Mesenchymal stem cell (in vitro differentiated cells and primary cell): ENCODE measurements around the gene CEACAM20. TPM values are rescaled to one million over a fixed set of nuclear protein-coding genes. Genes with fewer than 3 reads are reported as not detected.

Experiments used
- DNase-seq: peaks from one replicate; pipeline ENCODE4 v3.0.0-alpha.2; 2013
- H2AFZ ChIP-seq: one replicate; pipeline ENCODE4 v1.6.1; 2013; ENCODE audit warnings: low read depth, mild to moderate bottlenecking, control low read depth, inconsistent platforms, low read length, moderate library complexity
- H2AK5ac ChIP-seq: 2 replicates; pipeline ENCODE4 v1.6.1; 2013; ENCODE audit warnings: low read length, moderate library complexity, mild to moderate bottlenecking, inconsistent platforms; ENCODE audit not compliant: severe bottlenecking
- H2BK120ac ChIP-seq: one replicate; pipeline ENCODE4 v1.6.1; 2013; ENCODE audit warnings: low read depth, mild to moderate bottlenecking, inconsistent platforms, low read length, moderate library complexity
- H2BK12ac ChIP-seq, 2 experiments: one replicate each; pipeline ENCODE4 v1.6.1; 2013; ENCODE audit warnings: inconsistent platforms in 2 of 2, low read length in 2 of 2, mild to moderate bottlenecking in 2 of 2, moderate library complexity in 2 of 2, control low read depth in 1 of 2
- H2BK15ac ChIP-seq: one replicate; pipeline ENCODE4 v1.6.1; 2013; ENCODE audit warnings: mild to moderate bottlenecking, low read depth, inconsistent platforms; ENCODE audit not compliant: poor library complexity, severe bottlenecking
- H2BK5ac ChIP-seq: 2 replicates; pipeline ENCODE4 v1.6.1; 2013; ENCODE audit warnings: low read depth, mild to moderate bottlenecking, low read length, control low read depth, inconsistent platforms; ENCODE audit not compliant: poor library complexity, severe bottlenecking
- H3K14ac ChIP-seq, 2 experiments: one replicate each; pipeline ENCODE4 v1.6.1; 2013; ENCODE audit warnings: inconsistent platforms in 2 of 2, low read length in 2 of 2, control low read depth in 1 of 2, mild to moderate bottlenecking in 1 of 2, moderate library complexity in 1 of 2
- H3K18ac ChIP-seq, 2 experiments: one replicate each; pipeline ENCODE4 v1.6.1; 2013; ENCODE audit warnings: inconsistent platforms in 2 of 2, low read length in 2 of 2, control low read depth in 1 of 2, low read depth in 1 of 2, mild to moderate bottlenecking in 1 of 2
- H3K23ac ChIP-seq, 2 experiments: one replicate each; pipeline ENCODE4 v1.6.1; 2013; ENCODE audit warnings: inconsistent platforms in 2 of 2, low read length in 2 of 2, mild to moderate bottlenecking in 2 of 2, moderate library complexity in 2 of 2, control low read depth in 1 of 2
- H3K27ac ChIP-seq: 2 replicates; pipeline ENCODE4 v1.5.1; 2013; ENCODE audit warnings: mild to moderate bottlenecking, moderate library complexity, low read length, control low read depth, inconsistent platforms; ENCODE audit not compliant: poor library complexity, severe bottlenecking
- H3K27me3 ChIP-seq, 2 experiments: 2 replicates each; pipeline versions ENCODE4 v1.6.1 to v1.7.0; 2013; ENCODE audit warnings: low read length in 2 of 2, mild to moderate bottlenecking in 2 of 2, moderate library complexity in 2 of 2, control low read depth in 1 of 2, inconsistent platforms in 1 of 2; ENCODE audit not compliant: control insufficient read depth in 1 of 2, insufficient read depth in 1 of 2
- H3K36me3 ChIP-seq, 2 experiments: 2 replicates each; pipeline versions ENCODE4 v1.6.1 to v1.7.0; 2013; ENCODE audit warnings: low read length in 2 of 2, control low read depth in 1 of 2, inconsistent platforms in 1 of 2, low read depth in 1 of 2, mild to moderate bottlenecking in 1 of 2; ENCODE audit not compliant: insufficient read depth in 2 of 2, control insufficient read depth in 1 of 2
- H3K4ac ChIP-seq, 2 experiments: one replicate each; pipeline ENCODE4 v1.6.1; 2013; ENCODE audit warnings: inconsistent platforms in 2 of 2, low read length in 2 of 2, mild to moderate bottlenecking in 2 of 2, moderate library complexity in 2 of 2, control low read depth in 1 of 2, low read depth in 1 of 2
- H3K4me1 ChIP-seq: 2 replicates; pipeline ENCODE4 v1.6.1; 2013; ENCODE audit warnings: low read depth, low read length, control low read depth; ENCODE audit not compliant: control insufficient read depth, insufficient read depth
- H3K4me2 ChIP-seq: 2 replicates; pipeline ENCODE4 v1.6.1; 2013; ENCODE audit warnings: low read length, mild to moderate bottlenecking, inconsistent platforms; ENCODE audit not compliant: poor library complexity, severe bottlenecking
- H3K4me3 ChIP-seq, 2 experiments: 2 replicates each; pipeline versions ENCODE4 v1.5.1 to v1.7.0; 2013; ENCODE audit warnings: low read length in 2 of 2, mild to moderate bottlenecking in 2 of 2, control low read depth in 1 of 2, low read depth in 1 of 2; ENCODE audit not compliant: insufficient read depth in 1 of 2
- H3K79me1 ChIP-seq: replicated peaks from 2 replicates; pipeline ENCODE4 v1.6.1; 2013; ENCODE audit warnings: mild to moderate bottlenecking, control low read depth, low read length, inconsistent platforms; ENCODE audit not compliant: poor library complexity, severe bottlenecking
- H3K9ac ChIP-seq: 2 replicates; pipeline ENCODE4 v1.7.0; 2013; ENCODE audit warnings: mild to moderate bottlenecking, low read length, moderate library complexity
- H3K9me3 ChIP-seq: 2 replicates; pipeline ENCODE4 v1.7.0; 2013; ENCODE audit warnings: mild to moderate bottlenecking, low read length; ENCODE audit not compliant: control insufficient read depth
- H4K8ac ChIP-seq: one replicate; pipeline ENCODE4 v1.6.1; 2013; ENCODE audit warnings: inconsistent platforms, mild to moderate bottlenecking, low read length, moderate library complexity
- H4K91ac ChIP-seq: one replicate; pipeline ENCODE4 v1.6.1; 2013; ENCODE audit warnings: mild to moderate bottlenecking, low read length, inconsistent platforms
- WGBS: methylation state at CpG from one replicate; pipeline ENCODE4 v1.1.7; 2013; ENCODE audit warnings: mixed read lengths; 5-methylcytosine and 5-hydroxymethylcytosine counted together
- polyA plus RNA-seq, 2 experiments: library from polyadenylated mRNA; stranded (reverse); fragments of 200-250 nt; gene quantifications; one replicate each; pipeline ENCODE4 v1.2.3, GENCODE V29; 2013

Gene CEACAM20
- polyA plus RNA-seq (2013, experiment 1 of 2) = not detected
- polyA plus RNA-seq (2013, experiment 2 of 2) = not detected

DNA sequence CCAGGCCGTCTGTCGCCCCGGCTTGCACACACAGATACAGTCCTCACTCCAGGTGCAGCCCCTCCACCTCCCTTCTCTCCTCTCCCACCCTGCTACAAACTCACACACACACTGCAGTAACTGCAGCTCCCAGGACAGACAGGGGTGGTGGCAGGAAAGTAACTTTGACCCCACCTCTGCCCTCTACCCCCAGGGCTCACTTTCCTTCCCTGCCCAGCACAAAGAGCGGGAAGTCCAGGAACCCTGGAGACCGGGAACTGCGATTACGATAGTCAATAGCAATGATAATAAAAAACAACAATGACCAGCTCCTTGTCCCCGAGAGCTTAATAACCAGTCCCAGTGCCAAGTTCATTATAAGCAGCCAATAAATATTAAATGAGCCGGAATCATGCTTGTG is at the start of gene CEACAM20:
TSS of gene CEACAM20 (minus strand) at position 140 of the 400 bp plus-strand sequence. CDS start 166 bp downstream, outside the sequence.
- Histone ChIP-seq H4K91ac (no peak within 1 kb of the TSS), H2BK120ac (no peak within 1 kb of the TSS), H3K36me3 (no peaks in the 10 kb centered on the region), H3K4me1 (no peaks in the 10 kb centered on the region), H3K4me2 (no peak within 1 kb of the TSS), H3K9me3 (no peaks in the 10 kb centered on the region), H3K27ac (no peak within 1 kb of the TSS), H2AFZ (no peak within 1 kb of the TSS), H2BK12ac (no peak within 1 kb of the TSS), H2AK5ac (no peak within 1 kb of the TSS), H3K4me3 (no peak within 1 kb of the TSS), H4K8ac (no peak within 1 kb of the TSS), H3K23ac (no peak within 1 kb of the TSS), H3K79me1 (no peaks in the 10 kb centered on the region), H3K27me3 (peaks cover under 1 to 17% of the 10 kb centered on the region in 2 experiments), H3K18ac (no peak within 1 kb of the TSS), H2BK15ac (no peak within 1 kb of the TSS), H3K9ac (no peak within 1 kb of the TSS), H3K14ac (no peak within 1 kb of the TSS), H2BK5ac (no peak within 1 kb of the TSS), H3K4ac (no peak within 1 kb of the TSS)
- WGBS = 90% methylated on average over 9 of the region's 9 CpGs
- DNase-seq = no peak

DNA sequence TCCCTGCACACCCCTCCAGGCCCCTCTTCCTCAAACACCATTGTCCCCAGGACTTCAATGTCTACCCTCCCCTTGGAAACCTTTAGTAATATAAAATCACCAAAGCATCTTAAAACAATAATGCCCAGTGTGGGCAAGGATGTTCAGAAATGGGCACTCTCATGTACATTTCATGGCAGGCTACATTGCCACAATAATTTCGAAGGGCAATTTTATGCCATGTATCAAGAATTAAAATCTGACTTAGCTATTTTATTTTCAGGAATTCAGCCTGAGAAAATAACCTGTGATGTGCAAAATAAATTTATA is 48.0 kb upstream of the CEACAM20 start:
- Histone ChIP-seq H2AFZ (no peak overlapping the region), H2BK120ac (no peak overlapping the region), H3K14ac (no peak overlapping the region), H3K4ac (no peak overlapping the region), H4K91ac (no peak overlapping the region), H2BK15ac (no peak overlapping the region), H3K23ac (no peak overlapping the region), H2AK5ac (no peak overlapping the region), H4K8ac (no peak overlapping the region), H3K4me2 (no peak overlapping the region), H3K79me1 (no peaks in the 10 kb centered on the region), H3K36me3 (no peaks in the 10 kb centered on the region), H3K18ac (no peak overlapping the region), H2BK5ac (no peak overlapping the region), H3K27me3 (peaks cover 0 to 34% of the 10 kb centered on the region in 2 experiments), H3K9ac (no peak overlapping the region), H3K4me1 (no peaks in the 10 kb centered on the region), H2BK12ac (no peak overlapping the region), H3K9me3 (no peaks in the 10 kb centered on the region), H3K27ac (no peak overlapping the region), H3K4me3 (no peak overlapping the region)
- no peak for DNase-seq
- 44% methylated on average over 1 of the region's 1 CpG for WGBS

DNA sequence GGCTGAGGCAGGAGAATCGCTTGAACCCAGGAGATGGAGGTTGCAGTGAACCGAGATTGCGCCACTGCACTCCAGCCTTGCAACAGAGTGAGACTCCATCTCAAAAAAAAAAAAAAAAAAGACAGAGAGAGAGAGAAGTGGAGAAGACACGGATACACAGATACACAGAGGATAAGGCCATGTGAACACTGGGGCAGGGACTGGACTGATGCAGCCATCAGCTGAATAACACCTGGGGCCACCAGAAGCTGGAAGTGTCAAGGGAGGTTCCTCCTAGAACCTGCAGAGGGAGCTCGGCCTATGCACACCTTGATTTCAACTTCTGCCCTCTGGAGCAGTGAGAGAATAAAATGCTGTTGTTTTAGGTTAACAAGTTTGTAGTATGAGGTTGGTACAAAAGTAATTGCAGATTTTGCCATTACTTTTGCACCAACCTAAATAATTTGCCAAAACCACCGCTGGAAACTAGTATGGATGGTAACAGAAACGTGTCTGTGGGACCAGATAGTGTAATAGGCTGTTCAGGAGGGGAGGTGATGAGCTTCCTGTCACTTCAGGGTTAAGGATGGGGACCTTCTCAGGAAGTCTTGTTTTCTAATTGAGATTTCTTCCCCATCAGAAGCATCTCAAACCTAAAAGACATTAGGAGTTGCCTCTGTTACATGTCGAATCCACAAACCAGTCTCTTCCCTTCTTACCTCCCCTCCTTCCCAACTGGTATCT is 47.5 kb upstream of the CEACAM20 start:
- Histone ChIP-seq H2AK5ac (no peak overlapping the region), H4K91ac (no peak overlapping the region), H3K36me3 (no peaks in the 10 kb centered on the region), H3K9ac (no peak overlapping the region), H2BK5ac (no peak overlapping the region), H3K18ac (no peak overlapping the region), H3K27me3 (peaks cover 0 to 35% of the 10 kb centered on the region in 2 experiments), H3K27ac (no peak overlapping the region), H2AFZ (no peak overlapping the region), H3K4ac (no peak overlapping the region), H4K8ac (no peak overlapping the region), H2BK120ac (no peak overlapping the region), H3K9me3 (no peaks in the 10 kb centered on the region), H3K4me1 (peaks cover 1% of the 10 kb centered on the region), H3K4me3 (no peak overlapping the region), H2BK15ac (no peak overlapping the region), H3K79me1 (no peaks in the 10 kb centered on the region), H3K23ac (no peak overlapping the region), H3K14ac (no peak overlapping the region), H3K4me2 (no peak overlapping the region), H2BK12ac (no peak overlapping the region)
- peak; percentile 24 for DNase-seq
- 59% methylated on average over 5 of the region's 8 CpGs for WGBS

DNA sequence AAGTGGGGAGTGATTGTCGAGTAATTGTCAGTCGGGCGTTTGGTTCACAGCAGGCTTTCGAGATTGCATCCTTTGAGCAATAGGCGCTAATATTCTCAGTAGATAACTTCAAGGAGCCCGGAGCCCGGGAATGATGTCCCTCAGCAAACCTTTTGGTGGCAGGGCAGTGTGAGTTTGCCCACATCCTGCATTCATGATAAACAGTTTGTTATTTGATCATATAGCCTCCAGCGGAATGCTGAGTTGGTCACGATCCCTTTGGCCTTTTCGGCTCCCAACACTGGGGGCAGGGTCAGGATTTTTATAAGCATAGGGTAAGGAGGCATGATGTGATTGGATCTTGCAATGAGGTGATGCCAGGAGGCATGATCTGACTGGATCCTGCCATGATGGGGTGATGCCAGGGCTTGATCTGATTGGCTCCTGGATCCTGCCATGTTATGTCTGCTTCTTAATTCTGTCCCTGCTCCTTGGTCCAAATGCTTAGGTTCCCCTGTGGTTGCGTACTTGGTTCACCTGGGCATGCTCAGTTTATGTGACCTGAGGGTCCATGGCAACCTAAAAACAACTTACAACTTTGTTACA is 45.7 kb upstream of the CEACAM20 start:
- Histone ChIP-seq H2AK5ac (no peak overlapping the region), H3K9me3 (no peaks in the 10 kb centered on the region), H3K4me1 (peaks cover 11% of the 10 kb centered on the region), H3K4me3 (no peak overlapping the region), H3K36me3 (no peaks in the 10 kb centered on the region), H3K9ac (no peak overlapping the region), H2AFZ (no peak overlapping the region), H2BK120ac (no peak overlapping the region), H2BK12ac (no peak overlapping the region), H2BK15ac (no peak overlapping the region), H3K79me1 (no peaks in the 10 kb centered on the region), H2BK5ac (no peak overlapping the region), H3K18ac (no peak overlapping the region), H3K4ac (no peak overlapping the region), H4K91ac (no peak overlapping the region), H4K8ac (no peak overlapping the region), H3K4me2 (no peak overlapping the region), H3K27ac (no peak overlapping the region), H3K27me3 (peaks cover 3 to 26% of the 10 kb centered on the region in 2 experiments), H3K23ac (no peak overlapping the region), H3K14ac (no peak overlapping the region)
- 64% methylated on average over 11 of the region's 11 CpGs for WGBS
- DNase-seq = no peak
